ENCODE data around the gene TMED1. TPM values are rescaled to one million over a fixed set of nuclear protein-coding genes. Genes with fewer than 3 reads are reported as not detected.

The TMED1 gene
- total RNA-seq, 1 donor from 2014 or later: 27.0 TPM

GRCh38 chr19:10782795-10783194 is 53.2 kb downstream of the TMED1 start:
- Histone ChIP-seq H3K27ac (no peak overlapping the region), H3K9ac (no peak overlapping the region), H3K36me3 (no peaks in the 10 kb centered on the region), H3K79me2 (ENCODE audit: low read depth) (no peaks in the 10 kb centered on the region), H3K27me3 (no peaks in the 10 kb centered on the region), H3K4me3 (no peak overlapping the region), H3K4me1 (no peaks in the 10 kb centered on the region), H3K9me3 (ENCODE audit: low read depth) (no peaks in the 10 kb centered on the region), H2AFZ (replicated peaks) (no peak overlapping the region), H3F3A (ENCODE audit: low read depth) (no peaks in the 10 kb centered on the region), H4K20me1 (ENCODE audit: low read depth) (no peaks in the 10 kb centered on the region), H3K4me2 (no peak overlapping the region)
- TF ChIP-seq EZH2phosphoT487 (IDR thresholded peaks at IDR 0.05): no peak
- TF ChIP-seq CTCF (IDR thresholded peaks at IDR 0.05): no peak
- no peak for TF ChIP-seq EZH2 (IDR thresholded peaks at IDR 0.05)
- Mint-ChIP-seq H3K27ac (no peak overlapping the region), H3K4me1 (no peaks in the 10 kb centered on the region), H3K4me3 (no peak overlapping the region), H3K9me3 (no peaks in the 10 kb centered on the region), H3K27me3 (ENCODE audit: insufficient read depth, low read depth) (peaks cover 4% of the 10 kb centered on the region), H3K36me3 (peaks cover 30% of the 10 kb centered on the region)
- DNase-seq (ENCODE audit: low spot score): no peak

Small RNAs within 50 kb of the gene (microRNA-seq; reads per million reads assigned to microRNA genes)
- gene MIR199A1 (not detected), gene MIR6793 (not detected)

Small RNAs within 50 kb of the gene (small RNA-seq; reads per million reads assigned to genes)
- not detected for gene MIR199A1
- not detected for gene MIR6793

Other genes starting within 250 kb of the TMED1 start
- 3.6 and 3.9 TPM in 2 replicates for gene AP1M2, start 248.9 kb downstream of the TMED1 start, total RNA-seq (ENCODE audit: low replicate concordance)
- 45.6 and 81.8 TPM in 2 replicates for gene SLC44A2, start 210.7 kb downstream of the TMED1 start, total RNA-seq (ENCODE audit: low replicate concordance)
- 477 and 633 TPM in 2 replicates for gene ILF3, start 181.9 kb downstream of the TMED1 start, total RNA-seq (ENCODE audit: low replicate concordance)
- 20.4 and 46.9 TPM in 2 replicates for gene QTRT1, start 134.8 kb downstream of the TMED1 start, total RNA-seq (ENCODE audit: low replicate concordance)
- gene DNM2, start 118.1 kb downstream of the TMED1 start, total RNA-seq (ENCODE audit: low replicate concordance): 49.9 and 101 TPM in 2 replicates
- 0.62 TPM in 1 of 2 replicates, not detected in the other for gene C19orf38, start 12.2 kb upstream of the TMED1 start, total RNA-seq (ENCODE audit: low replicate concordance)
- 34.4 and 97.5 TPM in 2 replicates for gene CARM1, start 35.3 kb upstream of the TMED1 start, total RNA-seq (ENCODE audit: low replicate concordance)
- 11.9 and 36.8 TPM in 2 replicates for gene YIPF2, start 92.4 kb upstream of the TMED1 start, total RNA-seq (ENCODE audit: low replicate concordance)
- gene TIMM29, start 92.6 kb upstream of the TMED1 start, total RNA-seq (ENCODE audit: low replicate concordance): 24.4 and 34.9 TPM in 2 replicates
- 169 and 257 TPM in 2 replicates for gene SMARCA4, start 124.8 kb upstream of the TMED1 start, total RNA-seq (ENCODE audit: low replicate concordance)